GM15510 (cell line): Measurements from ENCODE around the gene GOLGA6L7.

Experiments used
- POLR2A ChIP-seq: IDR thresholded peaks from 3 replicates; pipeline ENCODE4 v1.6.1; 2011; ENCODE audit warnings: borderline replicate concordance; ENCODE audit not compliant: insufficient read length; ENCODE audit errors: extremely low read depth

GOLGA6L7 gene

DNA sequence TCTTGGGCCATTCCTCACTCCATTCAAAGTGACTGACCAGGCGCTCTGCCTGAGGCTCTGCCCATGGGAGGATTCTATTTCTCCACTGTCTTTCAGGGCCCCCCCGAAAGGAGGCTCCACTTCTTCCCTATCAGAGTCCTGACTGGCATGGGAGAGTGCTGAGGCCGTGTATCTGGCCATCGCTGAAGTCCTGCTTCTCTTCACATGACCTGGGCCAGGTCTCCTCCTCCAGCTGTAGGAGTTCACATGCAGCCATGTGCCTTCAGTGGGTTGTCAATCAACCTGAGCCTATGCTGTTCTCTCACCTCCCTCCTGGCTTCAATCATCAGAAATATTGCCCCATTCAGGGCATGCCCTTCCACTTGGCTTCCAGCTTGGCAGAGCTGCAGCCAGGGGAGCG lies 24.6 kb upstream of the GOLGA6L7 start:
- TF ChIP-seq POLR2A: no peak

DNA sequence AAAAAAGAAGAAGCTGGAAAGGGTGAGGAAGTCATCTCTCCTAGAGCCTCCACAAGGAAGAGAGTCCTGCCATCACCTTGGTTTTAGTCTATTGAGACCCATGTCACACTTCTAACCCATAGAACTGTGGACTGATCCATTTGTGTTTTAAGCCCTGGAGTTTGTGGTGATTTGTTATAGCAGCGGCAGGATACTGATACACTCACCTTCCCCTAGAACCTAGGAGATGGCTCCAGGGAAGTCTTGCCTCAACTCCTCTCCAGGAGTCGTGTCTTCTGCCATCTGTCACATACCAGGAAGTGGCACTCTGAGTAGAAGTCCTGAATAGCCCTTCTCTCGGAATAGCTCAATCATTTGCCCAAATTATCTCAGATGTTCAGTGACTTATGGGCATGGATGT lies 22.7 kb upstream of the GOLGA6L7 start:
- no peak for TF ChIP-seq POLR2A

DNA sequence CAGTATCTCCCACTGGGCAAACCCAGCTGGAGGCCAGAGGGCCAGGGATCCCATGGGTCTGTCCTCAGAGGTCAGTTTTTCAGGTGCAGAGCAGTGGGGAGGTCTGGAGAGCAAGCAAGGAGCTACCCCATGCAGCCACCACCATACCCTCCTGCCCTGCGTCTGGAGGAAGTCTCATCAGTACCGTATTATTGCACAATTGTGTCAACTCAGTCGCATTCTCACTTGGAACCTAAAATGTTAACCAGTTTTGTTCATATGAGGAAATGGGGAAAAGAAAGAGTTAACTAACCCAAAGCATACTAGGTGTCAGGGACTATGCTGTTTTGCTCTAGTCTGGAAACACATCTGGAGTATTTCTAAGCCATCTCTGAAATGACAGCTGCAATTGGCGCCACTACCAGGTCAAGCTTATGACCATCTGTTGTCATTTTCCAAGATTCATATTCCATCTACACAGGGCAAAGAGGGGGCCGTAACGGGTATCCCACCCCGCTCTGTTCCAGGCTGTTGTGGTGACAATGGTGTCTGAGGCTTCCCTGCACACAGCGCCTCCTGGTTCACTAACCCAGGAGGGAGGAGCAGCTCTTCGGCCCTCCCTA lies 20.4 kb upstream of the GOLGA6L7 start:
- no peak for TF ChIP-seq POLR2A

DNA sequence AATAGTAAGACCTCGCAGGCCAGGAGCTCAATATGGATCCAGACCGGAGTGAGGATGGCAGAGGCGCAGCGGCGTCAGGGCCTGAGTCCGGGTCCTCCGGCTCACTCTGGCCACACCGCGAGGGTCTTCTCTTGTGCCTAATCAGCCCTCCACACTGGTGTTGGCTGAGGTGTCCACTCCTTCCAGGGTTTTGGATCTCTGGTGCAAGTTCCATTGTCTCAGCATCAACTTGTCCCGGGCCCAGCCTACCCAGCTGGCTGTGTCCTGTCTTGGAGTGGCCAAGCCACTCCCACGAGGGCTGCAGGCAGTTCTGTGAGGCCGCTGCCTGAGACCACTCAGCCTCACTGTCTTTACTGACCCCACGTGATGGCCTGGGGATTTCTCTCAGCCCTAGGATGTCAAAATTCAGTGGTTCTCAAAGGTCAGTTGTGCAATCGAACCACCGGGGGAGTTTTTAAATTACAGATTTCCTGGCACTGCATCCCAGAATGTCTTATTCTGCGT lies 12.6 kb upstream of the GOLGA6L7 start:
- TF ChIP-seq POLR2A: no peak
